Neuron (in vitro differentiated cells): Measurements from ENCODE around the gene NLRP13.
"Not testable (repeated sequence)": the region's sequence is repeated elsewhere in the genome, so short reads cannot be mapped to it uniquely, and the experiment has no call there.

Source experiments
- H2AFZ ChIP-seq: one replicate; pipeline ENCODE4 v1.6.1; 2013; ENCODE audit warnings: low read depth, mild to moderate bottlenecking, inconsistent platforms, low read length, moderate library complexity
- H3K27me3 ChIP-seq: one replicate; pipeline ENCODE4 v1.6.1; 2013; ENCODE audit warnings: low read length; ENCODE audit not compliant: insufficient read depth
- H3K36me3 ChIP-seq: one replicate; pipeline ENCODE4 v1.6.1; 2013; ENCODE audit warnings: low read length; ENCODE audit not compliant: insufficient read depth
- H3K4me1 ChIP-seq: one replicate; pipeline ENCODE4 v1.6.1; 2013; ENCODE audit warnings: low read length; ENCODE audit not compliant: insufficient read depth
- H3K4me3 ChIP-seq: 2 replicates; pipeline ENCODE4 v1.5.1; 2013; ENCODE audit warnings: mild to moderate bottlenecking, low read length, moderate library complexity
- H3K9me3 ChIP-seq: one replicate; pipeline ENCODE4 v1.6.1; 2013; ENCODE audit warnings: low read length

The NLRP13 gene, protein sequence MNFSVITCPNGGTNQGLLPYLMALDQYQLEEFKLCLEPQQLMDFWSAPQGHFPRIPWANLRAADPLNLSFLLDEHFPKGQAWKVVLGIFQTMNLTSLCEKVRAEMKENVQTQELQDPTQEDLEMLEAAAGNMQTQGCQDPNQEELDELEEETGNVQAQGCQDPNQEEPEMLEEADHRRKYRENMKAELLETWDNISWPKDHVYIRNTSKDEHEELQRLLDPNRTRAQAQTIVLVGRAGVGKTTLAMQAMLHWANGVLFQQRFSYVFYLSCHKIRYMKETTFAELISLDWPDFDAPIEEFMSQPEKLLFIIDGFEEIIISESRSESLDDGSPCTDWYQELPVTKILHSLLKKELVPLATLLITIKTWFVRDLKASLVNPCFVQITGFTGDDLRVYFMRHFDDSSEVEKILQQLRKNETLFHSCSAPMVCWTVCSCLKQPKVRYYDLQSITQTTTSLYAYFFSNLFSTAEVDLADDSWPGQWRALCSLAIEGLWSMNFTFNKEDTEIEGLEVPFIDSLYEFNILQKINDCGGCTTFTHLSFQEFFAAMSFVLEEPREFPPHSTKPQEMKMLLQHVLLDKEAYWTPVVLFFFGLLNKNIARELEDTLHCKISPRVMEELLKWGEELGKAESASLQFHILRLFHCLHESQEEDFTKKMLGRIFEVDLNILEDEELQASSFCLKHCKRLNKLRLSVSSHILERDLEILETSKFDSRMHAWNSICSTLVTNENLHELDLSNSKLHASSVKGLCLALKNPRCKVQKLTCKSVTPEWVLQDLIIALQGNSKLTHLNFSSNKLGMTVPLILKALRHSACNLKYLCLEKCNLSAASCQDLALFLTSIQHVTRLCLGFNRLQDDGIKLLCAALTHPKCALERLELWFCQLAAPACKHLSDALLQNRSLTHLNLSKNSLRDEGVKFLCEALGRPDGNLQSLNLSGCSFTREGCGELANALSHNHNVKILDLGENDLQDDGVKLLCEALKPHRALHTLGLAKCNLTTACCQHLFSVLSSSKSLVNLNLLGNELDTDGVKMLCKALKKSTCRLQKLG

DNA sequence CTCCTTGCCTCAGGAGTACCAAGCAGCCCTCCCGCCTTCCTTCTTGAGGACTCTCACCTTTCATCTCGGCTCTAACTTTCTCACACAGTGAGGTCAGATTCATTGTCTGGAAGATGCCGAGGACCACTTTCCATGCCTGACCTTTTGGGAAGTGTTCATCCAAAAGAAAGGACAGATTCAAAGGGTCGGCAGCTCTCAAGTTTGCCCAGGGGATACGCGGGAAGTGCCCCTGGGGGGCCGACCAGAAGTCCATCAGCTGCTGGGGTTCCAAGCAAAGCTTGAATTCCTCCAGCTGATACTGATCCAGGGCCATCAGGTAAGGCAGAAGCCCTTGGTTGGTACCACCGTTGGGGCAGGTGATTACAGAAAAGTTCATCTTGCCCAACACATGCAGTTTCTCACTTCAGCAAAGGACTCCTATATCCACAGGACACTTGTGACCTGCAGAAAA, at the start of gene NLRP13:
Gene NLRP13 (minus strand): TSS at position 401 of the 451 bp plus-strand sequence. CDS start 25 bp downstream, at position 376.
- no peaks in the 10 kb centered on the region for H3K9me3 ChIP-seq
- no peak within 1 kb of the TSS for H3K4me3 ChIP-seq
- peaks cover 9% of the 10 kb centered on the region for H3K27me3 ChIP-seq
- H2AFZ ChIP-seq, result no peak within 1 kb of the TSS
- no peaks in the 10 kb centered on the region for H3K36me3 ChIP-seq
- no peaks in the 10 kb centered on the region for H3K4me1 ChIP-seq

DNA sequence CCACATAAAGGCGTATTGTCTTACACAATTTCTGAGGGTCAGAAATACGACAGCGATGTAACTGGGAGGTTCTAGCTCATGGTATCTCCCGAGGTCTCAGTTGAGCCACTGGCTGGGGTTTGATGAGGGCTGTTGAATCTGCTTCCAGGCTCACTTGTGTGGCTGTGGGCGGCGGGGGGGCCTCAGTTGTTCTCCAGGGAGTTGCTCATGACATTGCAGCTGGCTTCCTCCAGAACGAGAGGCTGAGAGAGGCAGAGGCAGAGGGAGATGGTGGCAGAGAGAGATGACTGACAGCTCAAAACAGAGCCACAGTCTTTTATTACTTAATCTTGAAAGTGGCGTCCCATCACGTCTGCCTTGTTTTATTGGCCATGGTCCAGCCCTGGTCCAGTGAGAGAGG, 48.3 kb upstream of the NLRP13 start:
- no peaks in the 10 kb centered on the region for H3K9me3 ChIP-seq
- H3K27me3 ChIP-seq, result peaks cover under 1% of the 10 kb centered on the region

GRCh38 chr19:55973982-55974381, 41.8 kb upstream of the NLRP13 start:
- H2AFZ ChIP-seq, result no peak overlapping the region
- no peaks in the 10 kb centered on the region for H3K36me3 ChIP-seq
- H3K4me1 ChIP-seq, result no peaks in the 10 kb centered on the region
- no peaks in the 10 kb centered on the region for H3K9me3 ChIP-seq
- H3K27me3 ChIP-seq, result peaks cover 2% of the 10 kb centered on the region
- H3K4me3 ChIP-seq, result no peak overlapping the region

More for the DNA sequence above, 48.3 kb upstream of the NLRP13 start:
- Histone ChIP-seq H3K36me3 (no peaks in the 10 kb centered on the region), H3K4me3 (no peak overlapping the region), H3K4me1 (no peaks in the 10 kb centered on the region), H2AFZ (no peak overlapping the region)

GRCh38 chr19:55962186-55962585, 30.1 kb upstream of the NLRP13 start:
- H3K9me3 ChIP-seq, result no peaks in the 10 kb centered on the region
- H3K4me3 ChIP-seq, result no peak overlapping the region
- H2AFZ ChIP-seq, result no peak overlapping the region
- H3K4me1 ChIP-seq, result no peaks in the 10 kb centered on the region
- no peaks in the 10 kb centered on the region for H3K36me3 ChIP-seq
- no peaks in the 10 kb centered on the region for H3K27me3 ChIP-seq

- H3K36me3 ChIP-seq, result no peaks in the 10 kb centered on the region
- no peaks in the 10 kb centered on the region for H3K27me3 ChIP-seq
- no peak overlapping the region for H3K4me3 ChIP-seq
- no peaks in the 10 kb centered on the region for H3K9me3 ChIP-seq
- no peaks in the 10 kb centered on the region for H3K4me1 ChIP-seq
- H2AFZ ChIP-seq, result no peak overlapping the region
Measured at GRCh38 chr19:55959996-55960675, 28.0 kb upstream of the NLRP13 start.

DNA sequence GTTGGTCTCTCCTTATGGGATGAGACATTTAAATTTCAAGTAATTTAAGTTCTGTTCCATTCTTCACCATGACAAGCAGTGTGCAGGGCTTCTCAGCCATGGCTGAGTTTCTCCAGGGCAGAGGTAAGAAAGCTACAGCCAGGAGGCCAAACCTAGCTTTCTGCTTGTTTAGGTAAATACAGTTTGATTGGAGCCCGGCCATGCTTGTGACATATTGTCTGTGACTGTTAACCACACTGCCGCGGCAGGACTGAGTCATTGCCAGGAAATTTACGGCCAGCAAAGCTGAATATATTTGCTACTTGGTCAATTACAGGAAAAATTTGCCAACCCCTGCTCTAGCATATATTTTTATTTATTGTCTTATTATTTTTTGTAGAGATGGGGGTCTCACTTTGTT, 26.2 kb upstream of the NLRP13 start:
- Histone ChIP-seq H3K27me3 (no peaks in the 10 kb centered on the region), H3K4me3 (no peak overlapping the region), H3K36me3 (no peaks in the 10 kb centered on the region), H3K4me1 (no peaks in the 10 kb centered on the region), H2AFZ (no peak overlapping the region), H3K9me3 (no peaks in the 10 kb centered on the region)

DNA sequence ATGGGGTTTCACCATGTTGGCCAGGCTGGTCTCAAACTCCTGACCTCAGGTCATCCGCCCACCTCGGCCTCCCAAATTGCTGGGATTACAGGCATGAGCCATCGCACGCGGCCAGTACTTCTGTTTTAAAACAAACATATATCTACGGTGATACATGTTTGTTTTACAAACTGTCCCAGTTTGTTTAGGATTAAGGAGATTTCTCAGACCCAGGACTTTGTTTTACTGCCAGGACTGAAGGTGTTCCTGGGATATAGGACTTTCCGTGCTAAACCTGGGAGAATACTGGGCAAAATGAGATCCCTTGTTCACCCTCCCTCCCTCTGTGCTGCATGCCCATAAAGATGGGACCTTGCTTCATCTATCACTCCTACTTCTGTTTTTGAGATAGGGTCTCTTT, 24.3 kb upstream of the NLRP13 start:
- no peak overlapping the region for H2AFZ ChIP-seq
- no peaks in the 10 kb centered on the region for H3K36me3 ChIP-seq
- no peaks in the 10 kb centered on the region for H3K9me3 ChIP-seq
- no peaks in the 10 kb centered on the region for H3K27me3 ChIP-seq
- no peaks in the 10 kb centered on the region for H3K4me1 ChIP-seq
- H3K4me3 ChIP-seq, result no peak overlapping the region

DNA sequence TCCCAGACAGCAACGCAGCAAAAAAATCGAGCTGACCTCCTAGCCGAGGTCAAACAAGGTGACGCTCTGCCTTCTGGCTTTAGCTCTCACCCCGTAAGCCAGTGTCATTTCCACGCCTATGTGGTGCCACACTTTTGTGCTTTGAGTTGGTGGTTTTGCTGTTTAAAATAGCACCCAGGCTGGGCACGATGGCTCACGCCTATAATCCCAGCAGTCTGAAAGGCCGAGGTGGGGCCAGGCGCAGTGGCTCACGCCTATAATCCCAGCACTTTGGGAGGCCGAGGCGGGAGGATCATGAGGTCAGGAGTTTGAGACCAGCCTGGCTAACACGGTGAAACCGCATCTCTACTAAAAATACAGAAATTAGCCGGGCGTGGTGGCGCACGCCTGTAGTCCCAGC, 18.4 kb upstream of the NLRP13 start:
- H3K9me3 ChIP-seq, H3K27me3 ChIP-seq, H2AFZ ChIP-seq, H3K4me3 ChIP-seq, H3K36me3 ChIP-seq, H3K4me1 ChIP-seq: not testable (repeated sequence)

- H3K9me3 ChIP-seq, result peaks cover 2% of the 10 kb centered on the region
- H3K36me3 ChIP-seq, result no peaks in the 10 kb centered on the region
- H3K4me3 ChIP-seq, result no peak within 1 kb of the TSS
- no peaks in the 10 kb centered on the region for H3K4me1 ChIP-seq
- H3K27me3 ChIP-seq, result no peaks in the 10 kb centered on the region
- no peak within 1 kb of the TSS for H2AFZ ChIP-seq
Measured at GRCh38 chr19:55947532-55947931, 15.4 kb upstream of the NLRP13 start, which contains the start of gene NLRP8. Gene NLRP8 (plus strand): TSS chr19:55947832.

- H3K27me3 ChIP-seq, result peaks cover 6% of the 10 kb centered on the region
- H3K36me3 ChIP-seq, result no peaks in the 10 kb centered on the region
- no peak overlapping the region for H2AFZ ChIP-seq
- no peak overlapping the region for H3K4me3 ChIP-seq
- H3K4me1 ChIP-seq, result no peaks in the 10 kb centered on the region
- no peaks in the 10 kb centered on the region for H3K9me3 ChIP-seq
Measured at GRCh38 chr19:55940306-55940705, 8.2 kb upstream of the NLRP13 start.

DNA sequence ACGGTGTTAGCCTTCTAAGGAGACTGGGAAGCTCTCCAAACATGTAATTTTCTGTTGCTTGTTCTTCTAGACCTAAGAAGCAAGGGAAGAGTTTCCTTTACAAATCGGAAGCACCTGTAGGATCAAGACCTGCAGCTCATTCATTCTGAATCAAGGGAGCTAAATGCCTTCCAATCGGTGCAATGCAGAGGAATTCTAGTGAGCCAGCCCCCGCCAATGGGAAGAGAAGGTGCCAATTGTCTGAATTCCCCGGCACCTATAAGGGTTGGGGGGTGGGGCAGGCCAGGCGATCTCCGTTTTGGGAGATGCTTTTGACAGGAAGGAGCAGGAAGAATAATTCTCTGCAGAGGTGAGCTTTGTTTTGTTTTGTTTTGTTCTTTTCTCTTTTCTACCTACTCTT, 7.1 kb upstream of the NLRP13 start:
- no peak overlapping the region for H3K4me3 ChIP-seq
- no peaks in the 10 kb centered on the region for H3K9me3 ChIP-seq
- H3K4me1 ChIP-seq, result no peaks in the 10 kb centered on the region
- peaks cover 8% of the 10 kb centered on the region for H3K27me3 ChIP-seq
- no peak overlapping the region for H2AFZ ChIP-seq
- H3K36me3 ChIP-seq, result no peaks in the 10 kb centered on the region

DNA sequence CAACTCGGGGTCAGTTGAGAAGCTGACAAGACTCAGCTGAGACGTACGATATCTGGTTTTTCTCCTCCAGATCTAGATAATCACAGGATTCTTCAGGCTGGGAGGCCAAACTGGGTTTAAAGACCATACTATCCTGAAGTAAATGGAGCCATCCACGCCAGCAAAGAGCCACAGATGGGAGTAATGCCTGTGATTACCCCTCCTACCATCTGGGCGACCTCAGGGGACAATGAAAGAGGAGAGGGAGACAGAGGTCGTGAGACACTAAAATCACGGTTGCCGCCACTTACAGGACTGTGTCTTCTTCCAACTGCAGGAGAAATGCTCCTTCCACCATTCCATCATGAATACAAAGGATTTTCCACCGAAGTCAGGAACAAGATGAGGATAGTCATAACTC, 3.1 kb upstream of the NLRP13 start:
- no peak overlapping the region for H3K4me3 ChIP-seq
- no peaks in the 10 kb centered on the region for H3K9me3 ChIP-seq
- H3K27me3 ChIP-seq, result peaks cover 14% of the 10 kb centered on the region
- H3K4me1 ChIP-seq, result no peaks in the 10 kb centered on the region
- no peaks in the 10 kb centered on the region for H3K36me3 ChIP-seq
- H2AFZ ChIP-seq, result no peak overlapping the region
